ENCODE measurements around the gene ATP8A2. TPM values are rescaled to one million over a fixed set of nuclear protein-coding genes. Genes with fewer than 3 reads are reported as not detected.

Gene ATP8A2
- total RNA-seq, 1 donor from 2014 or later, result 0.27 TPM

DNA sequence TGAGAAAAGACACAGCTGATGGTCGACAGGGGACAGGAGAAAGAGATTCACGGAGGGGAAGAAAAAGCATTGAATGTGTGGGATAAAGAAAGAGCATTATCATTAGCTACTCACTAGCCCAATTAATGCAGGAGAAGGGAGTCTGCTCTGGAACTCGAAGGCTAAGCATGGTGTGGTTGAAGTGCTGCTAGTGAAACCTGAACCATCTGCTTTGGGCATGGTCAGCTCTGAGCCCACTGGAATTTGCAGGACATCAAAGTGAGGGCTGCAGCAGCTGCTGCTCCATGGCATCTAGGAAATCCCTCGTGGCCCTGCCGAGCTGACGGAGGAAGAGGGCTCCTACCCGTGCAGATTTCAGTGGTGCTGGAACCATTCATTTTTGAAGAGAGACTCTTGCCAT is 320.3 kb downstream of the ATP8A2 start:
- Histone ChIP-seq H3K36me3 (no peaks in the 10 kb centered on the region), H3K4me1 (peaks cover 10% of the 10 kb centered on the region), H3K27me3 (ENCODE audit: low read depth) (peaks cover 9% of the 10 kb centered on the region), H3K27ac (replicated peaks) (no peak overlapping the region), H3K4me3 (no peak overlapping the region), H3K9me3 (replicated peaks) (peaks cover 9% of the 10 kb centered on the region)
- intact Hi-C loops (cut with micrococcal nuclease), result no loop called here
- TF ChIP-seq, protein P1, sequence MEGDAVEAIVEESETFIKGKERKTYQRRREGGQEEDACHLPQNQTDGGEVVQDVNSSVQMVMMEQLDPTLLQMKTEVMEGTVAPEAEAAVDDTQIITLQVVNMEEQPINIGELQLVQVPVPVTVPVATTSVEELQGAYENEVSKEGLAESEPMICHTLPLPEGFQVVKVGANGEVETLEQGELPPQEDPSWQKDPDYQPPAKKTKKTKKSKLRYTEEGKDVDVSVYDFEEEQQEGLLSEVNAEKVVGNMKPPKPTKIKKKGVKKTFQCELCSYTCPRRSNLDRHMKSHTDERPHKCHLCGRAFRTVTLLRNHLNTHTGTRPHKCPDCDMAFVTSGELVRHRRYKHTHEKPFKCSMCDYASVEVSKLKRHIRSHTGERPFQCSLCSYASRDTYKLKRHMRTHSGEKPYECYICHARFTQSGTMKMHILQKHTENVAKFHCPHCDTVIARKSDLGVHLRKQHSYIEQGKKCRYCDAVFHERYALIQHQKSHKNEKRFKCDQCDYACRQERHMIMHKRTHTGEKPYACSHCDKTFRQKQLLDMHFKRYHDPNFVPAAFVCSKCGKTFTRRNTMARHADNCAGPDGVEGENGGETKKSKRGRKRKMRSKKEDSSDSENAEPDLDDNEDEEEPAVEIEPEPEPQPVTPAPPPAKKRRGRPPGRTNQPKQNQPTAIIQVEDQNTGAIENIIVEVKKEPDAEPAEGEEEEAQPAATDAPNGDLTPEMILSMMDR (IDR thresholded peaks at IDR 0.05; ENCODE audit: borderline replicate concordance), result no peak
- no peak for DNase-seq

GRCh38 chr13:25699056-25699455 is 327.3 kb downstream of the ATP8A2 start:
- H3K9me3 ChIP-seq (replicated peaks), result peaks cover 9% of the 10 kb centered on the region
- H3K27ac ChIP-seq (replicated peaks), result no peak overlapping the region
- DNase-seq, result no peak
- H3K4me1 ChIP-seq, result no peaks in the 10 kb centered on the region
- H3K36me3 ChIP-seq, result no peaks in the 10 kb centered on the region
- H3K4me3 ChIP-seq, result no peak overlapping the region
- TF ChIP-seq, protein P1 (IDR thresholded peaks at IDR 0.05; ENCODE audit: borderline replicate concordance), result no peak
- intact Hi-C loops (cut with micrococcal nuclease), result no loop called here
- H3K27me3 ChIP-seq (ENCODE audit: low read depth), result peaks cover 10% of the 10 kb centered on the region

- Histone ChIP-seq H3K27me3 (ENCODE audit: low read depth) (peaks cover 4% of the 10 kb centered on the region), H3K9me3 (replicated peaks) (peaks cover 9% of the 10 kb centered on the region), H3K27ac (replicated peaks) (no peak overlapping the region), H3K4me1 (no peaks in the 10 kb centered on the region), H3K4me3 (no peak overlapping the region), H3K36me3 (no peaks in the 10 kb centered on the region)
- TF ChIP-seq, protein P1 (IDR thresholded peaks at IDR 0.05; ENCODE audit: borderline replicate concordance), result no peak
- DNase-seq, result no peak
- intact Hi-C loops (cut with micrococcal nuclease), result no loop called here
These were observed 327.8 kb downstream of the ATP8A2 start for GRCh38 chr13:25699600-25699999.

- DNase-seq, result no peak
- no peak overlapping the region for H3K27ac ChIP-seq (replicated peaks)
- TF ChIP-seq, protein P1 (IDR thresholded peaks at IDR 0.05; ENCODE audit: borderline replicate concordance), result no peak
- H3K4me3 ChIP-seq, result no peak overlapping the region
- peaks cover 4% of the 10 kb centered on the region for H3K9me3 ChIP-seq (replicated peaks)
- H3K36me3 ChIP-seq, result no peaks in the 10 kb centered on the region
- intact Hi-C loops (cut with micrococcal nuclease), result no loop called here
- peaks cover 3% of the 10 kb centered on the region for H3K27me3 ChIP-seq (ENCODE audit: low read depth)
- H3K4me1 ChIP-seq, result no peaks in the 10 kb centered on the region
These were observed 329.5 kb downstream of the ATP8A2 start for GRCh38 chr13:25701304-25701703.

- Histone ChIP-seq H3K4me1 (no peaks in the 10 kb centered on the region), H3K4me3 (no peak overlapping the region), H3K27ac (replicated peaks) (no peak overlapping the region), H3K36me3 (no peaks in the 10 kb centered on the region), H3K27me3 (ENCODE audit: low read depth) (peaks cover 3% of the 10 kb centered on the region), H3K9me3 (replicated peaks) (no peaks in the 10 kb centered on the region)
- no peak for DNase-seq
- intact Hi-C loops (cut with micrococcal nuclease), result no loop called here
- TF ChIP-seq, protein P1 (IDR thresholded peaks at IDR 0.05; ENCODE audit: borderline replicate concordance), result no peak
These were observed 330.6 kb downstream of the ATP8A2 start for GRCh38 chr13:25702386-25702785.

DNA sequence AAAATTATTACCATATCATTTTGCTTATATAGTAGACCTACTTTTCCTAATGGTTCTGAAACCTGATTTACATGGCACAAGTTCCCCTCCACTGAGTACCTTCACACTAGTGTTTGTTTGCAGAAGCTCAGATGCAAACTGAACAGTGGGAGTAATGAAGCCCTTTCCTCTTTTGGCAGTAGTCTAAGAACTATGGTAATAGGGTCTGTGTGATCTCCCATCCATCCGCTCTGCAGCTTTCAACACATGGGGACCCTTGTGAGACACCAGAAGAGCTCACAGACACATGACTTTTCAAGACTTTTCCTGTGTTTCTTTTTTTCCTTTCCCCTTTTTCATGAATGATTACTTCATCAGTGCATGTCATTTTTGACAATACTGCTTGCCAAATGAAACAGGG is 336.0 kb downstream of the ATP8A2 start:
- Histone ChIP-seq H3K27ac (replicated peaks) (no peak overlapping the region), H3K9me3 (replicated peaks) (no peaks in the 10 kb centered on the region), H3K4me1 (peaks cover 12% of the 10 kb centered on the region), H3K36me3 (no peaks in the 10 kb centered on the region), H3K27me3 (ENCODE audit: low read depth) (peaks cover 6% of the 10 kb centered on the region), H3K4me3 (no peak overlapping the region)
- TF ChIP-seq, protein P1 (IDR thresholded peaks at IDR 0.05; ENCODE audit: borderline replicate concordance), result no peak
- DNase-seq, result no peak
- intact Hi-C loops (cut with micrococcal nuclease), result no loop called here

Data from left ventricle myocardium inferior (tissue), 1 donor.